Prostate gland (tissue), 2 donors: Measurements from ENCODE around the gene C16orf74. TPM values are rescaled to one million over a fixed set of nuclear protein-coding genes. Genes with fewer than 3 reads are reported as not detected.

Experiments
- DNase-seq: peaks from one replicate; pipeline ENCODE4 v3.0.0-alpha.2; 2019; ENCODE audit warnings: low spot score
- H3K27ac ChIP-seq, 2 donors: fragments of 200-600 bp; sonication (generic); 2 replicates each; pipeline ENCODE4 v1.5.1; 2017 to 2019
- H3K27me3 ChIP-seq: fragments of 200-600 bp; sonication (generic); replicated peaks from 2 replicates; pipeline ENCODE4 v1.5.1; 2019; ENCODE audit not compliant: insufficient read depth
- H3K36me3 ChIP-seq, 2 donors: fragments of 200-600 bp; sonication (generic); 1 replicate in 1 of 2; 2 replicates in 1 of 2; pipeline versions ENCODE4 v1.5.1 to v1.8.1; 2017 to 2019
- H3K4me1 ChIP-seq: fragments of 200-600 bp; sonication (generic); replicated peaks from 2 replicates; pipeline ENCODE4 v1.5.1; 2019
- H3K4me3 ChIP-seq, 2 donors: fragments of 200-600 bp; sonication (generic); 2 replicates each; pipeline ENCODE4 v1.5.1; 2017 to 2019
- H3K9me3 ChIP-seq: fragments of 200-600 bp; sonication (generic); 2 replicates; pipeline ENCODE4 v1.5.1; 2017
- CTCF ChIP-seq, 4 experiments: fragments of 200-600 bp in 2 of 4; fragments of 450-650 bp in 2 of 4; sonication (generic) in 2 of 4; IDR thresholded peaks; 1 replicate in 3 of 4; 2 replicates in 1 of 4; pipeline ENCODE4 v1.5.1; 2016 to 2019; ENCODE audit warnings: antibody characterized with exemption in 4 of 4, mild to moderate bottlenecking in 2 of 4, moderate library complexity in 2 of 4
- POLR2A ChIP-seq: fragments of 450-650 bp; IDR thresholded peaks from one replicate; pipeline ENCODE4 v1.6.1; 2016; ENCODE audit warnings: antibody characterized with exemption, mild to moderate bottlenecking
- POLR2AphosphoS5 ChIP-seq: sonication (generic); formaldehyde crosslinking; IDR thresholded peaks from one replicate; pipeline ENCODE4 v1.6.1; 2017; ENCODE audit warnings: antibody characterized with exemption
- WGBS: methylation state at CpG from one replicate; pipeline ENCODE4 v1.1.5; 2018; 5-methylcytosine and 5-hydroxymethylcytosine counted together
- intact Hi-C: fragments of 100-400 bp; cut with DNase I; formaldehyde crosslinking; loops from one replicate; pipeline ENCODE4 v1.14.2; 2022
- total RNA-seq, 2 donors: library from RNA; depleted of rRNA; stranded (reverse); fragments of >200 nt; gene quantifications; one replicate each; pipeline ENCODE4 v1.1.0, GENCODE V29; 2016

The C16orf74 gene
- total RNA-seq, 2 donors from 2014 or later, result 17.4 to 19.3 TPM

DNA sequence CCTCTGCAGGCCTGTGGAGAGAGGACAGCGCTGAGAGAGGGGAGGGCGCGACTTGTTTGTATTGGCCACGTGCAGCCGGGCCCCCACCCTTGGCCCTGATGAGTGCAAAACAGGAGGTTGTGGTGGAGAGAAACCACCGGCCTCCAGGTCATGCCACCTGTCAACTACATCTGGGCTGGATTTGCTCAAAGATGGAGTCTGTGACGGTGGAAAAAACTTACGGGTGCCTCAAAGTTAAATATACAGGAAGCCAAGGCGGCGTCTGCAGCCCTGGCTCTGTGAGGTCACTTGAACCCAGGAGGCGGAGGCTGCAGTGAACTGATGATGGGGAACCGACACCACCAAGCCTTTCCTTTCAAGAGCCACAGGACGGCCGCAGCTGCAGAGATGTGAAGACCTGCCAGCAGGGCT lies 15.7 kb downstream of the C16orf74 start:
- Histone ChIP-seq H3K27ac (no peak overlapping the region), H3K4me3 (no peak overlapping the region), H3K4me1 (no peaks in the 10 kb centered on the region), H3K36me3 (no peaks in the 10 kb centered on the region), H3K9me3 (no peaks in the 10 kb centered on the region), H3K27me3 (no peaks in the 10 kb centered on the region)
- intact Hi-C loops, result no loop called here
- no peak for TF ChIP-seq POLR2A
- 88% methylated on average over 14 of the region's 14 CpGs for whole genome bisulfite sequencing
- DNase-seq, result no peak

DNA sequence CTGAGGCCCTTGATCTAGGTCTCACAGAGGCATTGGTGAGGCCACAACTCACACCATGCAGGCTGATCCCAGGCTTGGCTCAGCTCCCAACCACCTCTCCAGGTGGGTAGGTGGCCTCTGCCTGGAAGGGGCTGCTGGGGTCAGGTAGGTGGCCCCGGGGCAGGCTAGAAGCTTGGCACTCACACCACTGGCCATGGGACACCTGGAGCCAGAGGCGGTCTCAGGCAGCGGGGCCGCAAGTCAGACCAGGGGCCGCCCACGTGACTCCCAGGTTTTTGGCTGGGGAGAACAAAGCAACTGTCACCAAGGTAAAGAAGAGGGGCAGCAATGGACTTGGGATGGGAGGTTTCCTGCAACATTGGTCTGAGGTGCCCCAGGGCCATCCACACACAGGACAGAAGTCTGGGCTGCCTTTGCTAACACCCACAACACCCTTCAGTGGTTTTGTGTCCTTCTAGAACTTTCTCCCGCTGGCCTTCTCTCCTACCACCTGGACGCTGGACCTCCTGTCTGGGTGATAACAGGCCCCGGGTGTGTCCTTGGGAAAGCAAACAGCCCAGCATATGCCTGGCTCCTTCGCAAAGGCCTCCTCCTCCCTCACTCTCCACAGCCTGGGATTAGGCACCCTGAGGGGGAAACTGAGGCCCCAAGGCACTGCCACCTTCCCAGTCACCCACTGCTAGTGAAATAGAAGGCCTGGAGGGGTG lies 16.4 kb downstream of the C16orf74 start:
- TF ChIP-seq POLR2AphosphoS5, result no peak
- TF ChIP-seq POLR2A, result no peak
- TF ChIP-seq CTCF (IDR thresholded peaks at IDR 0.05), result no peak
- 78% methylated on average over 9 of the region's 10 CpGs for WGBS
- no peaks in the 10 kb centered on the region for H3K27me3 ChIP-seq

GRCh38 chr16:85733839-85734170 lies 17.1 kb downstream of the C16orf74 start:
- no peaks in the 10 kb centered on the region for H3K4me1 ChIP-seq
- no peaks in the 10 kb centered on the region for H3K9me3 ChIP-seq
- no peaks in the 10 kb centered on the region for H3K27me3 ChIP-seq
- intact Hi-C loops, result no loop called here
- H3K4me3 ChIP-seq, result no peak overlapping the region
- WGBS, result 77% methylated on average over 11 of the region's 11 CpGs
- no peak for TF ChIP-seq POLR2AphosphoS5
- no peak for TF ChIP-seq CTCF (IDR thresholded peaks at IDR 0.05)
- no peak for TF ChIP-seq POLR2A
- H3K27ac ChIP-seq, result no peak overlapping the region
- DNase-seq, result no peak
- H3K36me3 ChIP-seq, result no peaks in the 10 kb centered on the region

More for the DNA sequence above, 16.4 kb downstream of the C16orf74 start:
- intact Hi-C loops, result no loop called here
- DNase-seq, result no peak
- Histone ChIP-seq H3K4me1 (no peaks in the 10 kb centered on the region), H3K4me3 (no peak overlapping the region), H3K36me3 (no peaks in the 10 kb centered on the region), H3K9me3 (no peaks in the 10 kb centered on the region), H3K27ac (no peak overlapping the region)

DNA sequence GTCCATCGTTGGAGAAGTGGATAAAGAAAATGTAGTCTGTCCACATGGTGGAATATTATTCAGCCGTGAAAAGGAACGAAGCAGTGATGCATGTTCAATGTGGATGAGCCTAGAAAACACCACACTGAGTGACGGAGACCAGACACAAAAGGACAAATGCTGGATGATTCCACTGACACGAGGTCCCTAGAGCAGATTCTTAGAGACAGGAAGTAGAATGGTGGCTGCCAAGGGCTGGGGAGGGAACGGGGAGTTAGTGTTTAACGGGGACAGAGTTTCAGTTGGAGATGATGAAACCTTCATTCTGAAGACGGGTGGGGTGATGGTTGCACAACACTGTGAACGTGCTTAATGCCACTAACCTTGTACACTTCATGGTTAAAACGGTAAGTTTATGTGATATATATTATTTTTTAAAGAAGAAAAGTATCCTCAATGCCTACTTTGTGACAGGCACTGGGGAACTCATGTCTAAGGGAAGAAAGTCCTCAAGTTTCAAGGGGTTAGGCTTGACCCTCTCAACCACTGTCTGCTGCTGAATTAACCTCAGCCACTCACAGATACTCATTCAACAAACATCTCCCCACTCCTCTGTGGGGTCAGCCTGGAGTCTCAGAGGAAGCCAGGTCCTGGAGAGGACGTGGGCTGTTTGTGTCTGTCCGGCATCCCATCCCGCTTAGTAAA lies 17.6 kb downstream of the C16orf74 start:
- H3K27ac ChIP-seq, result no peak overlapping the region
- 79% methylated on average over 13 of the region's 13 CpGs for WGBS
- H3K36me3 ChIP-seq, result no peaks in the 10 kb centered on the region
- H3K4me3 ChIP-seq, result no peak overlapping the region
- no peak for DNase-seq
- no peaks in the 10 kb centered on the region for H3K9me3 ChIP-seq
- intact Hi-C loops, result no loop called here
- no peaks in the 10 kb centered on the region for H3K4me1 ChIP-seq
- no peak for TF ChIP-seq CTCF (IDR thresholded peaks at IDR 0.05)
- no peak for TF ChIP-seq POLR2AphosphoS5
- TF ChIP-seq POLR2A, result no peak
- no peaks in the 10 kb centered on the region for H3K27me3 ChIP-seq

- 82% methylated on average over 5 of the region's 5 CpGs for WGBS
- intact Hi-C loops, result no loop called here
- no peaks in the 10 kb centered on the region for H3K36me3 ChIP-seq
- H3K9me3 ChIP-seq, result no peaks in the 10 kb centered on the region
- no peak for DNase-seq
- TF ChIP-seq POLR2AphosphoS5 (no peak), POLR2A (no peak), CTCF (IDR thresholded peaks at IDR 0.05) (no peak)
- no peak overlapping the region for H3K27ac ChIP-seq
- H3K27me3 ChIP-seq, result no peaks in the 10 kb centered on the region
- H3K4me1 ChIP-seq, result no peaks in the 10 kb centered on the region
- no peak overlapping the region for H3K4me3 ChIP-seq
Observed at GRCh38 chr16:85731179-85731578, 19.7 kb downstream of the C16orf74 start.
